Eye (tissue), 1 donor: ENCODE results near the gene ABR.
A peak's percentile ranks its signal among the peaks of the same experiment; 100 is the strongest.
"Not testable (repeated sequence)": the region's sequence is repeated elsewhere in the genome, so short reads cannot be mapped to it uniquely, and the experiment has no call there.

Experiments used
- DNase-seq: peaks from one replicate; pipeline ENCODE4 v3.0.0-alpha.2; 2015

Gene ABR

DNA sequence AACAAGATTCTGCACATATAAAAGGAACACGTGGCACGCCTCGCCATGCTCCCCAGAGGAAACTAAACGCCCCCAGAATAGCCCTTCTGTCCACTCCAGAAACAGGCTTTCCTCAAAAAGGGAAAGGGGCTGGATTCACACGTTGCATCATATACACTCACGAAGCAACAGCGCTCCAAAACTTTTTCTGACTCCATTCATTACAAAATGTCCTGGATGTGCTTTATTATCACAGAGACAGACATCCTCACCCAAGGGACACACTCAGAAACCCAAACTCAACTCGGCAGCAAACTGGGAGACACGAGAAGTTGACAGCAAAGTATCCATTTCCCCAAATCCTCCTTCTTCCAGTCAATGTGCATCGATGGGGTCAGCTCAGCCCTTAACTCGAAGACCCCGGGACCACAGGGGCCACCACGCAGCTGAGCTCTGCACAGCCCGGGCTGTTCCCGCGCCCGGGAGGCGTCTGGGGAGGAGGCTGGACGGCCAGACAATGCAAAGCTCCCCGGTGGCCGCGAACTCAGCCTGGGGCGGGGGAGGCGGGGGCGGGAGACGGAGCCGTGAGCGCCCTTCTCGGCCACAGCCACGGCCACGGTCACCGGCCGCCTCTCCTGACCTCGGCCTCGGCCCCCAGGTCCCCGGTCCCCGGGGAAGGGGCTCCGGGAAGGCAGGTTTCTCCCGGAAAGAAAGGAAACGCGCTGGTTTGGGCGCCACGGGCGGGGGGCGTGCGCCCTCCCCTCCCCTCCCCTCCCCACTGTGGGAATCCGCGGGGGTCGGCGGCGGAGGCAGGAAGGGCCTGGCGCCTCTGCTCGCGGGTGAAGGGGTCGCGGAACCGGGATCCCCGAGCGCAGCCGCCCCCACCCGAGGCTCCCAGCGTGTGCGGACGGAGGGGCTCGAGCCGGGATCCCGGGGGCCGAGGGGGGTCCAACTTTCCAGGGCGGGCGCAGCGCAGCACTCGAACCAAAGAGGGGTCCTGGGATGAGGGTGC is 201.4 kb downstream of the ABR start:
- DNase-seq, result peak; percentile 77

DNA sequence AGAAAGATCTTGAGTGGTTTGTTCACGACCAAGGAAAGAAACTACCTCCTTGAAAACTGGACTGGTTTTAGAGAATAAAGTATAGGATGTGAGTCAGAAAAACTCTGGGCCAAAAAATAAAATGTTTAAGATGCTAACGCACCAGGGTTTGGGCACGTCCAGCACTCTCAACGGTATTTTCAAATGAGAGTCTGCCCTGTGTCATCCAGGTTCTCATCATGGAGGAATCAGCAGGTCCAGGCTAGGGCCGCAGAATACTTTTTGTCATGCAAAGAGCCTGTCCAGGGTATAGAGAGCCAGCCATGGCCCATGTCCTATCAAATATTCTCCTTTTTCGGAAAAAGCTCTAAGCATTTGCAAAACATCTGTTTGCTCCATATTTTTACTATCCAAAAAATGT is 202.6 kb downstream of the ABR start:
- peak; percentile 32 for DNase-seq

DNA sequence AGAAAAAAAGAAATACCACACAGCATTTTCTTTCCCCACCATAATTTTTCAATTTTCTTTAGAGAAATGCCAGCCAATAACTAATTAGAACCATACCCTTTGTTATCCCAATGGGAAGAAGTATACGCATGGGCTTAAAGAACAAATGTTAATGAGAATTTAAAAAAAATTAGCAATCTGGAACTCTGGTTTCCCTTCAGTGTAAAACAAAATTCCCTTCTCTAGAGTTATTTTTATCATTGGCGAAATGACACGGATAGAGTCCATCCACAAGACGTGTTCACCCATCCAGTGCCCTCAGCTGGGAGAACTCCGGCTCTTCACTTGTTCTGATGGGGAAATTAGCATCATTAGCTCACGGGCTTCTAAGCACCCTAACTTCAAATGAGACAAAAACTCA is 203.5 kb downstream of the ABR start:
- DNase-seq, result peak; percentile 60

DNA sequence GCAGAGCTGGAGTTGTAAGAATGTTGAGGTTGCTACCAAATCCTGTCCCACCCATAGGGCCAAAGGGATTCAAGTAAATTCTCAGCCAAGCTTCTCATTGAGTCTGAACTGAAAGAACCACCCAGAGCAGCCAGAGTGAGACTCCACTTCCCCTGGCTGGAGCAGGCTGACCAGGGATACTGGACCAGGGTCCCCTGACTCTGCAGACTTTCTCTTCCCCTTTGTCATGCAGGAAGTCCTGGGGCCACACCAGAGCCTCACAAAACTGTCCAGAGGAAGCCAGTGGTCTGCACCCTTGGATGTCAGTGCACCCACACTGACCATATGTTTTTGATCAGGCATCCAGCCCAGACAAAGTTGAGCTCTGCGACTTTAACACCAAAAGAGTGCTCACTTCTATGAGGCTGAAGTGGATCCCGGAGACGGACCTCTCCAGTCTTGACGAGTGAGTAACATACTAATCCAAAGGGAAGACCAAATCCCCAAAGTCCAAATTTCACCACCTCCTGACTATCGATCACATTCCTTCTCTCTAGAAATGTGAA is 204.3 kb downstream of the ABR start:
- DNase-seq, result no peak

DNA sequence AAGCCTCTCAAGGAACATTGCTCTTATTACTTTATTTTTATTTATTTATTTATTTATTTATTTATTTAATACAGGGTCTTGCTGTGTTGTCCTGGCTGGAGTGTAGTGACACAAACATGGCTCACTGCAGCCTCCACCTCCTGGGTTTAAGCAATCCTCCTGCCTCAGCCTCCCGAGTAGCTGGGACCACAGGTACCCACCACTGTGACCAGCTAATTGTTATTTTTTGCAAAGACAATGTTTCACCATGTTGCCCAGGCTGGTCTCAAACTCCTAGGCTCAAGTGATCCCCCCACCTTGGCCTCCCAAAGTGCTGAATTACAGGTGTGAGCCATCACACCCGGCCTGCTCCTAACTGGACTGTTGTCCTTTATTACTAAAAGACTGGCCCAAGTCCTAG is 205.0 kb downstream of the ABR start:
- not testable (repeated sequence) for DNase-seq

DNA sequence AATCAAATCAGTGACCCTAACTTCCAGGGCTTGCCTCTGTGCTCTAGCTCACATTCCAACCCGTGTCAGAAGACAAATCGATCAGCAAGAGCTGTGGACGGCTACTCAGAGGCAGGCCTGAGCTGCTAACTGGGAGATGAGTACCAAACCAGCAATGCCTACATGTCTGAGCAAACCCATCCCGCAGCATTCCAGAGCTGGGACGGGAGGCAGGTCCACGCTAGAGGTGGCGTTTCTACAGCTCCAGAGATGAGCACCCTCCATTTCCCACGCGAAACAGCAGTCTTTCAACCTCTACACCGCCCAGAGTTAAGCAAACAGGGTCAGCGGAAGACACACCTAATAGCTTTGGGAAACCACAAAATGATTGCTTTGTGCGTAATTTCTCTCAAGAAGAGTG is 206.7 kb downstream of the ABR start:
- DNase-seq, result no peak

DNA sequence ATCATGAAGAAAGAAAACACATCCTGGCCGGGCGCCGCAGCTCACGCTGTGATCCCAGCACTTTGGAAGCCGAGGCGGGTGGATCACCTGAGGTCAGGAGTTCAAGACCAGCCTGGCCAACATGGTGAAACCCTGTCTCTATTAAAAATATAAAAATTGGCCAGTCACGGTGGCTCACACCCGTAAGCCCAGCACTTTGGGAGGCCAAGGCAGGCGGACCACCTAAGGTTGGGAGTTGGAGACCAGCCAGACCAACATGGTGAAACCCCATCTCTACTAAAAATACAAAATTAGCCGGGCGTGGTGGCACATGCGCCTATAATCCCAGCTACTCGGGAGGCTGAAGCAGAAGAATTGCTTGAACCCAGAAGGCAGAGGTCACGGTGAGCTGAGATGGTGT is 207.9 kb downstream of the ABR start:
- not testable (repeated sequence) for DNase-seq

DNA sequence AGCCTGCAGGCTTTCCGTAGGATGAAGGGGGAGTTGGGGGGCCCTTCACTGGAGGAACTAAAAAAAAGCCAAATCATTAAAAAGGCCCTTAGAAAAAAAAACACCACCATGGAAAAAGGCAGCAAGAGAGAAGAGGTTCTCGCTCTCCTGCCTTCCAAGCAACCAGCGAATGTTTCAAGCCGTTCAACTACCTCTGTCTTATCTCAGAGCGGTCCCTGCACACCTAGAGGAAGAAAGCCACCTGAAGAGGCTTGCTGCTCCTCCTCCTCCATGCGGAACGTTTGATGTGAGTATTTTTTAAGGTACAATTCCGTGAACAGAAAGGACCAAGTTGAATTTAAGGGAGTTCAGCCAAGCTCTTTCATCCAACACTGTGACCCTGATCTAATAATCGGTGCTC is 209.4 kb downstream of the ABR start:
- DNase-seq, result no peak

DNA sequence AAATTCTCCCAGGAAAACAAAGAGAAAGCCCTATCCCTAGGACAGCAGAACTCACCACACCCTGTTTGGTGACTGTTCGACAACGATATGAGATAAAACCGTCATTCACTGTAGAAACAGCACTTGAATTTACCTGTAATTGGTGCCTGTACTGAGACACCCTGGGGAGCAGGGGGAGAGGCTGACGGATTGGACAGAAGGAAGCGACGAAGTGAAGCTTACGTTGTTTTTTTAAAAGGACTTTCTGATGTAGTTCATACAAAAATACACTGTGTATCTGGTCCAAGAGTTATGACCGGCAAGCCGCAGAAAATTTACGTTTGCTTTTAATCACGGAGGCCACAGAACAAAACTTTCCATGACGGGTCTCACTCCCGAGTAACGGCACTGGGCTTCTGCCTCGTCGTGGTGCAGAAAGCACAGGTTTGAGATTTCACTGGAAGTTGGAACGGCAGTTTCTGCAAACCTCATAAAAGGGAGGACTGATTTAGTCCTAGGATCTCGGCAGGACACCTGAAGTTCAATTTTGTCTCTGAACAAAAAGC is 209.9 kb downstream of the ABR start:
- DNase-seq, result peak; percentile 63

DNA sequence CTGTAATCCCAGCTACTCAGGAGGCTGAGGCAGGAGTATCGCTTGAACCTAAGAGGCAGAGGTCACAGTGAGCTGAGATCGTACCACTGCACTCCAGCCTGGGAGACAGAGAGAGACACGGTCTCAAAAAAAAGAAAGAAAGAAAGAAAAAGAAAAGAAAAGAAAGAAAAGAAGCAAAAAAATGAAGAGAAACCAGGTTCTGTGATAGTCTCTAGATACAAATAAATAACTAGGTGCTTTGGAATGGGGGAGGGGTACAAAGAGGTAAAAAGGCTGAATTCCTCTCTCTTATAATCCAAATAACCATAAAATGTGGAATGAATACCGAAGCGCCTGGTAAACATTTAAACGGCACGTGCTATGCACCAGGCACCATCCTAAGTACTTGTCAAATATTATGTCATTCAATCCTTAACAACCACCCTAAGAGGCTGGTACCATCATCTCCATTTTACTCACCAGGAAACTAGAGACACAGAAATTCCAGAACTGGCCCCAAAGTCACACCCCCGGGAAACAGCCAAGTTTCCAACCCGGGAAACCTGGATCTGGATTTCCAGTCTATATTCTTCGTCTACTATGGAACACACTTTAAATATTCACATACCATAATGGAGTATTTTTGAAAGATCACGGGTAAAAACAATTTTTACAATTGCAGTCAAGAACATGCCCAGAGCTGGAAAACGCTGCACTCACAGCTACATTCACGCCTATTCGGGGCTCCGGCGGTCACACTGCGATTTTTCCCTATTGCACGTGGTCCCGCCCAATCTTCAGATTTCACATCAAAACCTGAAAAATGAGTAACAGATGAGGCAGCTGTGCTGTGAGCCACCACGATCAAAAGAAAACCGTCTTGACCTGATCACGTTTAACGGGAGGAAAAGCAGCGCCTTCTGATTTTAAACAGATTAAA is 210.7 kb downstream of the ABR start:
- peak; percentile 70 for DNase-seq

DNA sequence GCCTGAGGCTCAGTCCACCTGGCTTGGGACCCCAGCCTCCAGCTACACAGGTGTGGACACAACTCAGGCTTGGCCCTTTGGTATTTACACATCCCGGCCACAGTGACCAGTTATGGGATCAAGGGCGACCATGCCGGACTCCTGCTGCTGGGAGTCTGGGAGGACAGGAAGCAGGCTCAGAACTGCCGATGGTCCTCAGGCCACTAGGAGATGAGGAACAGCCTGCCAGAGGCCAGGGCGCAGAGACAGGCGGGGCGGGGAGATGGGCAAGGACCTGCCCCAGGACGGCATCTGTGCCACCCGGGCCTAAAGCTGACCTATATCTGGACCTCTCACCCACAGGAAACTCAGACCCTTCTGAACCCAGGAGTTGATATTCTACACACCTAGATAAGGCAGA is 212.7 kb downstream of the ABR start:
- no peak for DNase-seq

DNA sequence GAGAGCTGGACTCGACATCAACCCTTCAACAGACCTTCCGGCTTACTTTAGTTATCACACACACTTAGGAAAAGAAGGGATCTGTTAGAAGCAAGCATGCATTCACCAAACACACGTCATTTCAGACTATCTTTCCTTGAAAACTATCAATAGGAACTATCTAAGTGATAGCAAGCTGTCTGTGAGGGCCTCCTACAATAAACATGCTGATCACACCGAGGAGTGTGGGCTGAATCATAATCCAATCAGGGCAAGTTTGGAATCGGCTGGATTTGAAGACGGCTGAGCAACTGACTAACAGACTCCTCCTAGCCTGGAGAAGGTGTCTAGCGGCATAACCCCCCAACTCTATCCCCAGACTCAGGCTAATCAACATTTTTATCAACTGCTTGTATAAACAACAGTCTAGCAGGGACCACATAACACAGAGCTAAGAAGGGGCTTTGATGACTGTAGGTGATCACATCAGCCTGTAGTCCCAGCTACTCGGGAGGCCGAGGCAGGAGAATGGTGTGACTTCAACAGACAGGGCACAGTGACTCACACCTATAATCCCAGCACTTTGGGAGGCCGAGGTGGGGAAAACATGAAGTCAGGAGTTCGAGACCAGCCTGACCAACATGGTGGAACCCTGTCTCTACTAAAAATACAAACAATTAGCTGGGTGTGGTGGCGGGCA is 214.3 kb downstream of the ABR start:
- DNase-seq, result no peak

DNA sequence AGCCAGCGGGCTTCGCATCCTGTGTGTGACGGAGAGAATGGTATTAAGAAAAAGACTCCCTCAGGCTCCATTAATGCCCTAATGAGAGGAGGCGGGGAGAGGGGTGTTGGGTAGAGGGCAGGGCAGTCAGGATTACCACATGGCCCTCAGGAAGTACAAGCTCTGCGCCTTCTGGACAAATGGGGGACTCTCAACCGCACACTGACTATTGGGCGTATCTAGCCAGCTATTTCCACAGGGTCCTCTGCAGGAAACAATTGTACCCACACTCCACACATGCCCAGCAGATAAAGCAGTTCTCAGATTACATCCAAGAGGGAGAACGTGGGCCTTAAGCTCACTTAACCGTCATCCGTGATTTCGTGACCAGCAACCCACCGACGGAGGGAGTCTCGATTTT is 214.9 kb downstream of the ABR start:
- peak; percentile 76 for DNase-seq

DNA sequence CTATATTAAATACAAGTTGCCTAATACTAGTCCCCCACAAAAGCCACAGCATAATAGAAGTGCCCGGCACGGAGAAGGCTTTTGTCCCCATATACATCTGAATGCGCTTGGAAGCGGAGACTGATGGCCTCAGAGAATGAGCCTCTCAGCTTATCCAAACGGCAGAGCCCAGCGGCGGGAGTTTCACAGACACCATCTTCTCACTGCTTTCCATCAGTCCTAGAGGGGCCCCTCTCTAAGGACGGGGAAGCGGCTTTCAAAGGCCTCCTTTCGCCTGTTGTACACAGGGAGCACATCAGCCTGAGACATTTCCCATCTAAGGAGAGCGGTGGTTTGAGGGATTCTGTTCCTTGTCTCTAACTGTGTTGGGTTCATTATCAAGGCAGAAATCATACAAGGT is 217.1 kb downstream of the ABR start:
- peak; percentile 76 for DNase-seq

DNA sequence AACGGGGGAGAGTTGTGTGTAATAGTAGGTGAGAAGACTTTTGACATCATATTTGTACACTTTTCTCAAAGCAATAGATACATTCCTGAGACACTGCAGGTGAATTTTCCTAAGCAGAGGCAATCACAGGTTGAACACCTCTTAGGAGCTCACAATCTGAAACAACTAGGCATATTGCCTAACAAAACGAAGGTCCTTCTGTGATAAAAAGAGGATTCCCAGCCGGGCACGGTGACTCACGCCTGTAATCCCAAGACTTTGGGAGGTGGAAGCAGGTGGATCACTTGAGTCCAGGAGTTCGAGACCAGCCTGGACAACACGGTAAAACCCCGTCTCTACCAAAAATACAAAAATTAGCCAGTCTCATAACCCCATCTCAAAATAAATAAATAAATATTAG is 217.6 kb downstream of the ABR start:
- no peak for DNase-seq

DNA sequence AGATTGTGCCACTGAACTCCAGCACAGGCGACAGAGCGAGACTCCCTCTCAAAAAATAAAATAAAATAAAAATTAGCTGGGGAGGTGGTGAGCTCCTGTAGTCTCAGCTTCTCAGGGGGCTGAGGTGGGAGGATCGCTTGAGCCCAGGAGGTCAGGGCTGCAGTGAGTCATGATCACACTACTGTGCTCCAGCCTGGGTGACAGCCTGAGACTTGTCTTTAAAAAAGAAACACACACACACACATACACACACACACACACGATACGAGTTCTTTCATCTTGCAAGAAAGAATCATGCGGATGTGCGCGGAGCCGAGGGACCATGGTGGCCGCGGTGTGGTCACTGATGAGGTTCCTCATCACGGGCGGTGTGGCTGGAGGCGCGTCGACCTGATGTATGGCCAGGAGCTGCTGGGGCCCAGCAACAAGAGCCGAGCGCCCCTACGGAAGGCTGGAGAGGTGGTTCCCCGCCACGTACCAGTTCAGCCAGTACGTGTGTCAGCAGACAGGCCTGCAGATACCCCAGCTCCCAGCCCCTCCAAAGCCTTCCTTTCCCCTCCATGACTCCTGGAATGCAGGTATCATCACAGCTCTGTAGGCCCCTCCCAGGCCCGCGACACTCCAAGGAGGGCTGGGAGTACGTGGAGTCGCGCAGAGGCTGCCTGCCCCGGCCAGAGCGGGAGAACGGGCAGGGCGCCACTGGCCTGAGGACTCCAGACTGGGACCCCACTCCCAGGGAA is 220.9 kb downstream of the ABR start:
- DNase-seq, result no peak

DNA sequence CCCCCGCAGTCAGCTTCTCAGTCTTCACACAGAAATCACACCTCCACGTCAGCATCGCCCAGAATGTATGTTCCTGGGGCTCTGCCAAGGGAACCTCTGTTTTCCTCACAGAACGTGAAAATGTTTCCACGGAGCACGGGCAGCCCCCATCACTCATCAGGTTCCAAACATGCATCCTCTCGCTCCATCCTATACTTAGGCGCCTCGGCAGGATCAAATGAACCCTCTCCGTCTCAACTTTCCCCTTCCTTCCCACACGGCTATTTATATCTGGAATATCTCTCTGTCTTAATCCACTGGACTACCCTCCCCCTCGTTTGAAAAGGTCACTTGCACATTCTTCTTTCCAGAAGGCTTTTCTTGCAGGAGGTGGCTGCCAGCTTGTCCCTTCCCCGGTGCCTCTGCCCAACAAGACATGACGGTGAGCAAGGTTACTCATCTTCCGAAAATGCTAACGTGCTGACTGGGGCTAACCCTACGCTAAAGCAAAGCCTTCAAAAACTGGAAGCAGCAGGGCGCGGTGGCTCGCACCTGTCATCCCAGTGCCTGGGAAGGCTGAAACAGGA is 221.8 kb downstream of the ABR start:
- DNase-seq, result no peak

DNA sequence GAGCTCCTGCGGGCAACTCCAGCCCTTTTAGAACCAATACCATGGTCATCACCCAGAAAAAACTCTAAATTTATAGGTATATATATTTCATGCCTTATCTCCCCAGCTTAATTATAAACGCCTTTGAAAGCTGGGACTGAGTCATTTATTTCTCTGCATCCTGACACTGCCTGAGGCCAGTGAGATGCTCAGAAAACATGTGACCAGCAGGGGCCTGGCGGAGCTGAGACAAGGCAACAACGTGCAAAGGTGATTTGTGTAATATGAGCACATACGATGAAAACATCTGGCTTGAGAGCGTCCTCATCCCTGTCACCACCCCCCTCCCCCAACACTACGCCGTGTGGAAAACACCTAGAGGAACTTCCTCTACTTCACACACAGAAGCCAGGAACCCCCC is 222.9 kb downstream of the ABR start:
- DNase-seq, result no peak

DNA sequence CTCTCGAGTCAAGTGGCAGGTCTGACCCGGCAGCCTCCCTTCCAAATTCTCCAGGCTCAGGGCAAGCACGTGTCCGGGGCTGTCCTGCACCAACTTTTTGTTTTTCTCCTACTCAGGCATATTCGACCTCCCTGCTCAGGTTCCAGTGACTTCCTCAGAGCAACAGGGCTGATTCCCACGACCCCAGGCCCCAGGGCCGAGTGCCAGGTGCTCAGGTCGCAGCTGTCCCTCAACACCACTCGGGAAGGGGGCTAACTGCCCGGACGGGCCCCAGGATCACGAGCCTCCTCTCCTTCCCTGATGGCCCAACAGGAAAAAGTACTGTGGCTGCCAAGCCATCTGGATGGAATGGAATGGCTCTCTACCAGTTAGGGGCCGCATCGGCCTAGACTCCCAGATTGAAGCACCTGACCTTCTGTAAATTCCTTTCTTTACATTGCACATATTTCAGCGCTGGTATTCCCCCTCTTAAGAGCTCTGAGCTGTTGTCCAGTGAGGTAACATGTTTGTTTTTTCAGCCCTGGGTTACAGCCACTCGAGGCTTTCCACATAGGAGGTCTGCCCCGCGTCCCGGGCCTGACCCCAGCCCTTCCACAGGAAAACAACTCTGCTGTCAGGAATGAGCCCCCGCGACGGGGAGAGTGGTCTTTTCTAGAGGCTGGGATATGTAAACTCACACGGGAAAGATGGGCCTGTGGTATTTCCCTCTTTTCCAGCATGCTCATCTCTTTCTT is 225.2 kb downstream of the ABR start:
- peak; percentile 58 for DNase-seq

DNA sequence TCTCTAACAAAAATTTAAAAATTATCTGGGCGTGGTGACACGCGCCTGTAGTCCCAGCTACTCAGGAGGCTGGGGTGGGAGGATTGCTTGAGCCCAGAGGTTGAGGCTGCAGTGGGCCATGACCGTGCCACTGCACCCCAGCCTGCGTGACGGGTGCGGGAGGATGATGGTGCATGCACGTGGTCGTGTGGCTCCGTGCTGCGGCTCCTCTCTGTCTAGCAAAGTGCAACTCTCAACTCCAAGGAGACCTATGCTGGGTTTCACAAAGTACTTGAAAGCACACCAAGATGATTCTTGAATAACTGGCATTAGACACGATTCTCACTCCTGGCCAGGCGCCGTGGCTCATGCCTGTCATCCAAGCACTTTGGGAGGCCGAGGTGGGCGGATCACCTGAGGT is 226.0 kb downstream of the ABR start:
- DNase-seq, result no peak
